NCI-H146 (cell line): ENCODE data around the gene IL1RL2.

Experiments used
- DNase-seq: peaks from one replicate; lab custom pipeline; 2025; lab: John Stamatoyannopoulos, UW

The IL1RL2 gene

GRCh38 chr2:102194609-102195268, 7.9 kb downstream of the IL1RL2 start:
- no peak for DNase-seq

- DNase-seq, result no peak
These were observed 10.7 kb downstream of the IL1RL2 start for GRCh38 chr2:102197389-102198137.

GRCh38 chr2:102200539-102200938, 13.7 kb downstream of the IL1RL2 start:
- no peak for DNase-seq

- DNase-seq, result no peak
These were observed 17.8 kb downstream of the IL1RL2 start for GRCh38 chr2:102204638-102205037.

GRCh38 chr2:102206666-102207341, 20.0 kb downstream of the IL1RL2 start:
- no peak for DNase-seq

GRCh38 chr2:102208774-102209173, 22.0 kb downstream of the IL1RL2 start:
- DNase-seq, result no peak

- no peak for DNase-seq
These were observed 22.7 kb downstream of the IL1RL2 start for GRCh38 chr2:102209474-102209873.

GRCh38 chr2:102217032-102217431, 30.2 kb downstream of the IL1RL2 start:
- DNase-seq, result no peak

- no peak for DNase-seq
These were observed 38.3 kb downstream of the IL1RL2 start for GRCh38 chr2:102224824-102225739.

- DNase-seq, result no peak
These were observed 39.3 kb downstream of the IL1RL2 start for GRCh38 chr2:102226171-102226570.

GRCh38 chr2:102226612-102227391, 40.0 kb downstream of the IL1RL2 start:
- no peak for DNase-seq

- DNase-seq, result no peak
These were observed 42.4 kb downstream of the IL1RL2 start for GRCh38 chr2:102229141-102229769.

GRCh38 chr2:102230410-102230909, 43.6 kb downstream of the IL1RL2 start:
- no peak for DNase-seq

- no peak for DNase-seq
These were observed 46.5 kb downstream of the IL1RL2 start for GRCh38 chr2:102233132-102233884.

- DNase-seq, result no peak
These were observed 48.2 kb downstream of the IL1RL2 start for GRCh38 chr2:102235042-102235473.

- no peak for DNase-seq
These were observed 48.7 kb downstream of the IL1RL2 start for GRCh38 chr2:102235491-102235890.

- DNase-seq, result no peak
These were observed 49.3 kb downstream of the IL1RL2 start for GRCh38 chr2:102236132-102236531.

- DNase-seq, result no peak
These were observed 50.4 kb downstream of the IL1RL2 start for GRCh38 chr2:102237176-102237575.

- DNase-seq, result no peak
These were observed 51.4 kb downstream of the IL1RL2 start for GRCh38 chr2:102238039-102238756.
